HCT116 (cell line): Measurements from ENCODE around the gene CCDC9B. TPM values are rescaled to one million over a fixed set of nuclear protein-coding genes. Genes with fewer than 3 reads are reported as not detected.

ENCODE experiments used
- ATAC-seq: fragments of 200-7000 bp; cut with Tn5 transposase; 2 replicates; pipeline ENCODE4 v1.9.1; 2020; ENCODE audit warnings: mild to moderate bottlenecking, moderate library complexity
- BruUV-seq: library from RNA; stranded (reverse); fragments of 400-500 nt; replicated peaks from 2 replicates; lab custom pipeline; 2021; lab: Mats Ljungman, UMichigan
- CTCF ChIA-PET: fragments of 300-600 bp; sonication (Branson Sonifier 250); formaldehyde crosslinking; loops from one replicate; lab custom pipeline; 2021; ENCODE audit warnings: antibody characterized with exemption; lab: Charles Lee
- POLR2A ChIA-PET: fragments of 300-600, 350-600 bp; sonication (Branson Sonifier 250); formaldehyde crosslinking; loops from one replicate; lab custom pipeline; 2021; ENCODE audit warnings: antibody characterized with exemption; lab: Charles Lee
- RAD21 ChIA-PET, 2 experiments: fragments of 300-600 bp; sonication (Branson Sonifier 250); formaldehyde crosslinking; loops; one replicate each; lab custom pipeline; 2023; ENCODE audit warnings: low total read pairs in 2 of 2; ENCODE audit not compliant: uncharacterized antibody in 2 of 2, unreplicated experiment in 2 of 2, low non-redundant PET in 1 of 2; lab: Charles Lee
- DNase-seq: peaks from one replicate; pipeline ENCODE4 v3.0.0-alpha.2; 2010; ENCODE audit warnings: low read depth, low spot score
- H2AFZ ChIP-seq: fragments of 200-600 bp; shearing (Covaris generic), sonication (generic); 2 replicates; pipeline ENCODE4 v1.6.1; 2017; ENCODE audit warnings: low read depth, mixed run types, mixed read lengths, antibody characterized with exemption, low read length; ENCODE audit not compliant: poor library complexity, severe bottlenecking
- H3K27ac ChIP-seq: 2 replicates; pipeline ENCODE4 v1.5.1; 2012; ENCODE audit warnings: low read depth, low read length
- H3K27me3 ChIP-seq: fragments of 200-600 bp; sonication (generic); 2 replicates; pipeline ENCODE4 v1.6.1; 2016; ENCODE audit warnings: mixed run types, low read length, mixed read lengths; ENCODE audit not compliant: insufficient read depth
- H3K36me3 ChIP-seq, 2 experiments: fragments of 200-500 bp in 1 of 2; fragments of 200-600 bp in 1 of 2; sonication (Bioruptor generic) in 1 of 2; sonication (generic) in 1 of 2; 2 replicates each; pipeline versions ENCODE4 v1.5.1 to v1.6.1; 2014 to 2016; ENCODE audit warnings: low read length in 2 of 2, inconsistent platforms in 1 of 2, mixed read lengths in 1 of 2, mixed run types in 1 of 2; ENCODE audit not compliant: insufficient read depth in 2 of 2, control insufficient read depth in 1 of 2
- H3K4me1 ChIP-seq, 2 experiments: fragments of 200-600 bp in 1 of 2; sonication (generic) in 1 of 2; 2 replicates each; pipeline versions ENCODE4 v1.5.1 to v1.6.1; 2012 to 2017; ENCODE audit warnings: low read length in 2 of 2, inconsistent platforms in 1 of 2, mild to moderate bottlenecking in 1 of 2, mixed read lengths in 1 of 2, mixed run types in 1 of 2, moderate library complexity in 1 of 2; ENCODE audit not compliant: insufficient read depth in 2 of 2, control insufficient read depth in 1 of 2
- H3K4me2 ChIP-seq: fragments of 200-600 bp; sonication (generic); 2 replicates; pipeline ENCODE4 v1.6.1; 2017; ENCODE audit warnings: mixed run types, low read length, mixed read lengths
- H3K4me3 ChIP-seq, 2 experiments: fragments of 200-600 bp in 1 of 2; sonication (generic) in 1 of 2; replicated peaks in 1 of 2; 2 replicates each; pipeline ENCODE4 v1.5.1; 2011 to 2016; ENCODE audit warnings: low read length in 2 of 2, control low read depth in 1 of 2, low read depth in 1 of 2, mild to moderate bottlenecking in 1 of 2, mixed read lengths in 1 of 2, mixed run types in 1 of 2
- H3K79me2 ChIP-seq: fragments of 200-600 bp; sonication (generic); 2 replicates; pipeline ENCODE4 v1.6.1; 2017; ENCODE audit warnings: mild to moderate bottlenecking, mixed run types, low read length, moderate library complexity, mixed read lengths; ENCODE audit not compliant: insufficient read depth
- H3K9ac ChIP-seq: fragments of 200-600 bp; sonication (generic); 2 replicates; pipeline ENCODE4 v1.6.1; 2016; ENCODE audit warnings: low read length, mixed read lengths
- H3K9me2 ChIP-seq: fragments of 200-600 bp; sonication (generic), shearing (Covaris generic); 2 replicates; pipeline ENCODE4 v1.6.1; 2017; ENCODE audit warnings: mixed run types, mild to moderate bottlenecking, moderate library complexity; ENCODE audit not compliant: insufficient read depth
- H3K9me3 ChIP-seq, 2 experiments: fragments of 200-500 bp in 1 of 2; fragments of 200-600 bp in 1 of 2; sonication (Bioruptor generic) in 1 of 2; sonication (generic) in 1 of 2; 2 replicates each; pipeline ENCODE4 v1.6.1; 2014 to 2017; ENCODE audit warnings: low read length in 2 of 2, mixed read lengths in 2 of 2, inconsistent platforms in 1 of 2, low read depth in 1 of 2, mild to moderate bottlenecking in 1 of 2, mixed run types in 1 of 2, moderate library complexity in 1 of 2; ENCODE audit not compliant: control insufficient read depth in 1 of 2, insufficient read depth in 1 of 2
- H4K20me1 ChIP-seq: fragments of 200-600 bp; sonication (generic), shearing (Covaris generic); 2 replicates; pipeline ENCODE4 v1.6.1; 2017; ENCODE audit warnings: mixed run types, mild to moderate bottlenecking, moderate library complexity; ENCODE audit not compliant: insufficient read depth
- CBX3 ChIP-seq: IDR thresholded peaks from 2 replicates; pipeline ENCODE4 v1.6.1; 2012; ENCODE audit warnings: low read depth
- CEBPB ChIP-seq: IDR thresholded peaks from 2 replicates; pipeline ENCODE4 v1.6.1; 2012; ENCODE audit warnings: low read depth
- SIN3A ChIP-seq: IDR thresholded peaks from 2 replicates; pipeline ENCODE4 v1.6.1; 2012; ENCODE audit warnings: low read depth
- SP1 ChIP-seq: IDR thresholded peaks from 2 replicates; pipeline ENCODE4 v1.6.1; 2012; ENCODE audit warnings: low read depth
- TCF7L2 ChIP-seq: IDR thresholded peaks from 2 replicates; pipeline ENCODE4 v1.7.0; 2011; ENCODE audit warnings: borderline replicate concordance, inconsistent platforms; ENCODE audit not compliant: insufficient read depth, insufficient read length; ENCODE audit errors: extremely low read depth
- ZFX ChIP-seq: fragments of 450-650 bp; IDR thresholded peaks from 2 replicates; pipeline ENCODE4 v1.6.1; 2017
- intact Hi-C: fragments of 100-400 bp; cut with micrococcal nuclease; formaldehyde crosslinking; loops from 2 replicates; pipeline ENCODE4 v1.10.0; 2022
- total RNA-seq: library from RNA; stranded (reverse); gene quantifications from one replicate; pipeline ENCODE4 v1.2.1, GENCODE V29; 2021; ENCODE audit not compliant: unreplicated experiment
- TF ChIP-seq, protein P1 (sequence below): IDR thresholded peaks from 2 replicates; pipeline ENCODE4 v1.6.1; 2011; ENCODE audit warnings: mild to moderate bottlenecking, low read length, moderate library complexity; ENCODE audit not compliant: insufficient replicate concordance; ENCODE audit errors: extremely low read depth
- TF ChIP-seq, protein P2 (sequence below): IDR thresholded peaks from 2 replicates; pipeline ENCODE4 v1.6.1; 2012
- TF ChIP-seq, protein P3 (sequence below): IDR thresholded peaks from 2 replicates; pipeline ENCODE4 v1.6.1; 2012; ENCODE audit warnings: low read depth

Gene CCDC9B
- total RNA-seq, 1 experiment from 2014 or later = 15.6 TPM

DNA sequence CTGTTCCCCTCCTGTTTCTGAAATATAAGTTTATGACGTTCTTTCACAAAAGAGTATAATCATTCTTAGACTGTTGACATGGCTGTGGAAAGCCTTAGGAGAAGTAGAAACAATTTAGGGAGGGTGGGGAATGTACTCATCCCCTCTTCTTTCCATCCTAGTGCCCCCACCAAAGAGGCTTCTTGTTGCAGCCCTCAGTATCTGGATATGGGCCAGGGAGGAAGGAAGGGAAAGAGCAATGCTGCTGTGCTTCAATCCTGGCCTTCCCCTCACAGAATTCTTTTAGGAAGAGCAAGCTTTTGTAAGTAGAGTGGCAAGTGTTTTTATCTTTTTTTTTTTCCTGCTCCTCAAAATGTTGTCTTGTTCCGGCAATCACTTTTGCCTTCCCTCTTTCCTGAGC lies 15.6 kb downstream of the CCDC9B start:
- Histone ChIP-seq H3K9ac (no peak overlapping the region), H4K20me1 (no peaks in the 10 kb centered on the region), H3K36me3 (no peaks in the 10 kb centered on the region), H2AFZ (no peak overlapping the region), H3K4me2 (no peak overlapping the region), H3K27me3 (no peaks in the 10 kb centered on the region), H3K4me1 (peaks cover 4 to 18% of the 10 kb centered on the region in 2 experiments; a peak in 3 of 4 replicates), H3K27ac (no peak overlapping the region), H3K9me3 (no peaks in the 10 kb centered on the region), H3K9me2 (no peaks in the 10 kb centered on the region), H3K79me2 (no peaks in the 10 kb centered on the region), H3K4me3 (no peak overlapping the region)
- intact Hi-C loops = no loop called here
- TSS peak; percentile 54 for BruUV-seq
- ATAC-seq (no peak), DNase-seq (no peak)
- POLR2A ChIA-PET = interaction anchor here (2.3 kb wide), 1 partner anchor 13 kb away, joined by 6 read pairs; no protein-coding TSS in a partner anchor
- CTCF ChIA-PET = interaction anchor here (5.9 kb wide), 1 partner anchor 14 kb away, joined by 55 read pairs; the partner anchor contains the start of gene CCDC9B
- RAD21 ChIA-PET = no interaction called here
- TF ChIP-seq SIN3A = no peak
- TF ChIP-seq, protein P1, sequence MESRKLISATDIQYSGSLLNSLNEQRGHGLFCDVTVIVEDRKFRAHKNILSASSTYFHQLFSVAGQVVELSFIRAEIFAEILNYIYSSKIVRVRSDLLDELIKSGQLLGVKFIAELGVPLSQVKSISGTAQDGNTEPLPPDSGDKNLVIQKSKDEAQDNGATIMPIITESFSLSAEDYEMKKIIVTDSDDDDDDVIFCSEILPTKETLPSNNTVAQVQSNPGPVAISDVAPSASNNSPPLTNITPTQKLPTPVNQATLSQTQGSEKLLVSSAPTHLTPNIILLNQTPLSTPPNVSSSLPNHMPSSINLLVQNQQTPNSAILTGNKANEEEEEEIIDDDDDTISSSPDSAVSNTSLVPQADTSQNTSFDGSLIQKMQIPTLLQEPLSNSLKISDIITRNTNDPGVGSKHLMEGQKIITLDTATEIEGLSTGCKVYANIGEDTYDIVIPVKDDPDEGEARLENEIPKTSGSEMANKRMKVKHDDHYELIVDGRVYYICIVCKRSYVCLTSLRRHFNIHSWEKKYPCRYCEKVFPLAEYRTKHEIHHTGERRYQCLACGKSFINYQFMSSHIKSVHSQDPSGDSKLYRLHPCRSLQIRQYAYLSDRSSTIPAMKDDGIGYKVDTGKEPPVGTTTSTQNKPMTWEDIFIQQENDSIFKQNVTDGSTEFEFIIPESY = no peak
- TF ChIP-seq, protein P2, sequence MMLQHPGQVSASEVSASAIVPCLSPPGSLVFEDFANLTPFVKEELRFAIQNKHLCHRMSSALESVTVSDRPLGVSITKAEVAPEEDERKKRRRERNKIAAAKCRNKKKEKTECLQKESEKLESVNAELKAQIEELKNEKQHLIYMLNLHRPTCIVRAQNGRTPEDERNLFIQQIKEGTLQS = no peak
- no peak for TF ChIP-seq CEBPB
- no peak for TF ChIP-seq SP1
- TF ChIP-seq CBX3 = no peak
- TF ChIP-seq, protein P3, sequence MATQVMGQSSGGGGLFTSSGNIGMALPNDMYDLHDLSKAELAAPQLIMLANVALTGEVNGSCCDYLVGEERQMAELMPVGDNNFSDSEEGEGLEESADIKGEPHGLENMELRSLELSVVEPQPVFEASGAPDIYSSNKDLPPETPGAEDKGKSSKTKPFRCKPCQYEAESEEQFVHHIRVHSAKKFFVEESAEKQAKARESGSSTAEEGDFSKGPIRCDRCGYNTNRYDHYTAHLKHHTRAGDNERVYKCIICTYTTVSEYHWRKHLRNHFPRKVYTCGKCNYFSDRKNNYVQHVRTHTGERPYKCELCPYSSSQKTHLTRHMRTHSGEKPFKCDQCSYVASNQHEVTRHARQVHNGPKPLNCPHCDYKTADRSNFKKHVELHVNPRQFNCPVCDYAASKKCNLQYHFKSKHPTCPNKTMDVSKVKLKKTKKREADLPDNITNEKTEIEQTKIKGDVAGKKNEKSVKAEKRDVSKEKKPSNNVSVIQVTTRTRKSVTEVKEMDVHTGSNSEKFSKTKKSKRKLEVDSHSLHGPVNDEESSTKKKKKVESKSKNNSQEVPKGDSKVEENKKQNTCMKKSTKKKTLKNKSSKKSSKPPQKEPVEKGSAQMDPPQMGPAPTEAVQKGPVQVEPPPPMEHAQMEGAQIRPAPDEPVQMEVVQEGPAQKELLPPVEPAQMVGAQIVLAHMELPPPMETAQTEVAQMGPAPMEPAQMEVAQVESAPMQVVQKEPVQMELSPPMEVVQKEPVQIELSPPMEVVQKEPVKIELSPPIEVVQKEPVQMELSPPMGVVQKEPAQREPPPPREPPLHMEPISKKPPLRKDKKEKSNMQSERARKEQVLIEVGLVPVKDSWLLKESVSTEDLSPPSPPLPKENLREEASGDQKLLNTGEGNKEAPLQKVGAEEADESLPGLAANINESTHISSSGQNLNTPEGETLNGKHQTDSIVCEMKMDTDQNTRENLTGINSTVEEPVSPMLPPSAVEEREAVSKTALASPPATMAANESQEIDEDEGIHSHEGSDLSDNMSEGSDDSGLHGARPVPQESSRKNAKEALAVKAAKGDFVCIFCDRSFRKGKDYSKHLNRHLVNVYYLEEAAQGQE = no peak
- no peak for TF ChIP-seq ZFX
- TF ChIP-seq TCF7L2 = no peak
